GM12878 (cell line): ENCODE measurements around the gene MOCOS. TPM values are rescaled to one million over a fixed set of nuclear protein-coding genes. Genes with fewer than 3 reads are reported as not detected.
A peak's percentile ranks its signal among the peaks of the same experiment; 100 is the strongest.

ENCODE experiments used
- ELK1 ChIP-seq: IDR thresholded peaks from 2 replicates; pipeline ENCODE4 v1.6.1; 2012; ENCODE audit warnings: low read depth, low read length, improper control_type of control experiment
- ESRRA ChIP-seq: IDR thresholded peaks from 2 replicates; pipeline ENCODE4 v1.6.1; 2012; ENCODE audit warnings: mild to moderate bottlenecking, low read length, improper control_type of control experiment
- ETV6 ChIP-seq, 2 experiments: fragments of 450-650 bp in 1 of 2; IDR thresholded peaks in 1 of 2; conservative IDR thresholded peaks in 1 of 2; 2 replicates each; pipeline ENCODE4 v1.6.1; 2014; ENCODE audit warnings: antibody characterized with exemption in 1 of 2, borderline replicate concordance in 1 of 2, low read depth in 1 of 2, mild to moderate bottlenecking in 1 of 2, moderate library complexity in 1 of 2
- LARP7 ChIP-seq: fragments of 450-650 bp; IDR thresholded peaks from 2 replicates; pipeline ENCODE4 v1.6.1; 2017; ENCODE audit warnings: mild to moderate bottlenecking
- MEF2A ChIP-seq: IDR thresholded peaks from 2 replicates; pipeline ENCODE4 v1.6.1; 2011; ENCODE audit warnings: low read depth, mild to moderate bottlenecking, low read length, moderate library complexity; ENCODE audit not compliant: insufficient read depth
- NBN ChIP-seq: fragments of 450-650 bp; IDR thresholded peaks from 2 replicates; pipeline ENCODE4 v1.6.1; 2016
- RELA ChIP-seq: fragments of 450-650 bp; IDR thresholded peaks from 2 replicates; pipeline ENCODE4 v1.8.0; 2014; ENCODE audit warnings: borderline replicate concordance; ENCODE audit not compliant: partially characterized antibody
- SPI1 ChIP-seq: IDR thresholded peaks from 2 replicates; pipeline ENCODE4 v1.6.1; 2011; ENCODE audit warnings: low read depth, mild to moderate bottlenecking, low read length, moderate library complexity, borderline replicate concordance; ENCODE audit not compliant: insufficient read depth
- TCF7 ChIP-seq: IDR thresholded peaks from 2 replicates; pipeline ENCODE4 v1.6.1; 2014; ENCODE audit warnings: antibody characterized with exemption, borderline replicate concordance
- USF1 ChIP-seq: IDR thresholded peaks from 2 replicates; pipeline ENCODE4 v1.6.1; 2011; ENCODE audit warnings: borderline replicate concordance, low read depth, mild to moderate bottlenecking, moderate library complexity, mixed read lengths, low read length; ENCODE audit not compliant: insufficient read depth; ENCODE audit errors: extremely low read length
- polyA plus RNA-seq, 11 experiments: library from polyadenylated mRNA; depleted of rRNA in 4 of 11; unstranded in 6 of 11; stranded (reverse) in 5 of 11; fragments of >200 nt; fragmentation: Nextera tagmentation in 4 of 11; fragmentation: Illumina TruSeq in 1 of 11; extraction: Ambion mirVana in 4 of 11; extraction: Trizol in 1 of 11; gene quantifications; 1 replicate in 1 of 11; 2 replicates in 10 of 11; pipeline versions ENCODE4 v1.2.1 to v1.2.3, GENCODE V29; 2011 to 2016; ENCODE audit warnings: inconsistent platforms in 2 of 11, missing spikeins in 2 of 11, low read depth in 1 of 11
- total RNA-seq, 4 experiments: library from RNA; depleted of rRNA in 3 of 4; stranded (reverse); fragments of >200 nt in 3 of 4; fragmentation: Illumina TruSeq in 1 of 4; extraction: Trizol in 1 of 4; gene quantifications; 2 replicates each; pipeline versions ENCODE4 v1.2.1 to v1.2.3, GENCODE V29; 2013 to 2021
- TF ChIP-seq, protein P1 (sequence below): fragments of 450-650 bp; IDR thresholded peaks from 2 replicates; pipeline ENCODE4 v1.6.1; 2016; ENCODE audit warnings: mild to moderate bottlenecking
- TF ChIP-seq, protein P2 (sequence below): fragments of 450-650 bp; IDR thresholded peaks from 2 replicates; pipeline ENCODE4 v1.6.1; 2017; ENCODE audit warnings: mild to moderate bottlenecking, moderate library complexity

Gene MOCOS
- total and polyA plus RNA-seq, 10 of the 15 experiments (the other 5 are each of a cell fraction or from before 2014, with no cell fraction given) = 0.16 to 0.56 (median 0.33) TPM

DNA sequence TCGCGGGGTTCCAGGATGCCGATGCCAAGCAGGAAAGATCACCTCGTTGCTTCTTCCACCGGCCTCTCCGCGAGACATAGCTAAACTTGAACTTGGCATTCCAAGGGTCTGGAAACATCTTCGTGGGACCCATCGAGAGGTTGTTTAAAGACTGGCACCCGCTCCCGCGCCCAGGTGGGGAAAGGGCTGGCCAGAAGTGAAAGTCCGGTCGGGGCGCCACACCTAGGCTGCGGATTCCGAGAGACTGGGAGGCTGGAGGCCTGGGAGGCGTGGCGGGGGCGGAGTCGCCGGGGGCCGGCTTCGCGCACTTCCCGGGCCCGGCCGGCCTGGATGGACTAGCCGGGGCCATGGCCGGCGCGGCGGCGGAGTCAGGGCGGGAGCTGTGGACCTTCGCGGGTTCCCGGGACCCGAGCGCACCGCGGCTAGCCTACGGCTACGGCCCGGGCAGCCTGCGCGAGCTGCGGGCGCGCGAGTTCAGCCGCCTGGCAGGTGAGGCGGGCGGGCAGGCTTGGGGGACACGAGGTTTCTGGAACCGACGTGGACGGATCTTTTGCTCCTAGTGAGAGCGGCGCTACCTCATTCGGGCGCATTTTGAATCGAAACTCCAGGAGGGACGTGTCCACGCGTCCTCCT lies at the start of gene MOCOS (continued):
- TF ChIP-seq, protein P1, sequence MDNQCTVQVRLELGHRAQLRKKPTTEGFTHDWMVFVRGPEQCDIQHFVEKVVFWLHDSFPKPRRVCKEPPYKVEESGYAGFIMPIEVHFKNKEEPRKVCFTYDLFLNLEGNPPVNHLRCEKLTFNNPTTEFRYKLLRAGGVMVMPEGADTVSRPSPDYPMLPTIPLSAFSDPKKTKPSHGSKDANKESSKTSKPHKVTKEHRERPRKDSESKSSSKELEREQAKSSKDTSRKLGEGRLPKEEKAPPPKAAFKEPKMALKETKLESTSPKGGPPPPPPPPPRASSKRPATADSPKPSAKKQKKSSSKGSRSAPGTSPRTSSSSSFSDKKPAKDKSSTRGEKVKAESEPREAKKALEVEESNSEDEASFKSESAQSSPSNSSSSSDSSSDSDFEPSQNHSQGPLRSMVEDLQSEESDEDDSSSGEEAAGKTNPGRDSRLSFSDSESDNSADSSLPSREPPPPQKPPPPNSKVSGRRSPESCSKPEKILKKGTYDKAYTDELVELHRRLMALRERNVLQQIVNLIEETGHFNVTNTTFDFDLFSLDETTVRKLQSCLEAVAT = no peak
- peak; percentile 66 for TF ChIP-seq LARP7
- TF ChIP-seq SPI1 = no peak
- no peak for TF ChIP-seq USF1
- TF ChIP-seq RELA = peak; percentile 13
- no peak for TF ChIP-seq TCF7
- TF ChIP-seq ETV6 (conservative IDR thresholded peaks at IDR 0.05 in 1 of 2, IDR thresholded peaks at IDR 0.05 in 1 of 2; ENCODE audit: borderline replicate concordance in 1 of 2, low read depth in 1 of 2) = no peak
- no peak for TF ChIP-seq MEF2A
- no peak for TF ChIP-seq NBN
- TF ChIP-seq ESRRA = no peak
- TF ChIP-seq ELK1 = no peak
- TF ChIP-seq, protein P2, sequence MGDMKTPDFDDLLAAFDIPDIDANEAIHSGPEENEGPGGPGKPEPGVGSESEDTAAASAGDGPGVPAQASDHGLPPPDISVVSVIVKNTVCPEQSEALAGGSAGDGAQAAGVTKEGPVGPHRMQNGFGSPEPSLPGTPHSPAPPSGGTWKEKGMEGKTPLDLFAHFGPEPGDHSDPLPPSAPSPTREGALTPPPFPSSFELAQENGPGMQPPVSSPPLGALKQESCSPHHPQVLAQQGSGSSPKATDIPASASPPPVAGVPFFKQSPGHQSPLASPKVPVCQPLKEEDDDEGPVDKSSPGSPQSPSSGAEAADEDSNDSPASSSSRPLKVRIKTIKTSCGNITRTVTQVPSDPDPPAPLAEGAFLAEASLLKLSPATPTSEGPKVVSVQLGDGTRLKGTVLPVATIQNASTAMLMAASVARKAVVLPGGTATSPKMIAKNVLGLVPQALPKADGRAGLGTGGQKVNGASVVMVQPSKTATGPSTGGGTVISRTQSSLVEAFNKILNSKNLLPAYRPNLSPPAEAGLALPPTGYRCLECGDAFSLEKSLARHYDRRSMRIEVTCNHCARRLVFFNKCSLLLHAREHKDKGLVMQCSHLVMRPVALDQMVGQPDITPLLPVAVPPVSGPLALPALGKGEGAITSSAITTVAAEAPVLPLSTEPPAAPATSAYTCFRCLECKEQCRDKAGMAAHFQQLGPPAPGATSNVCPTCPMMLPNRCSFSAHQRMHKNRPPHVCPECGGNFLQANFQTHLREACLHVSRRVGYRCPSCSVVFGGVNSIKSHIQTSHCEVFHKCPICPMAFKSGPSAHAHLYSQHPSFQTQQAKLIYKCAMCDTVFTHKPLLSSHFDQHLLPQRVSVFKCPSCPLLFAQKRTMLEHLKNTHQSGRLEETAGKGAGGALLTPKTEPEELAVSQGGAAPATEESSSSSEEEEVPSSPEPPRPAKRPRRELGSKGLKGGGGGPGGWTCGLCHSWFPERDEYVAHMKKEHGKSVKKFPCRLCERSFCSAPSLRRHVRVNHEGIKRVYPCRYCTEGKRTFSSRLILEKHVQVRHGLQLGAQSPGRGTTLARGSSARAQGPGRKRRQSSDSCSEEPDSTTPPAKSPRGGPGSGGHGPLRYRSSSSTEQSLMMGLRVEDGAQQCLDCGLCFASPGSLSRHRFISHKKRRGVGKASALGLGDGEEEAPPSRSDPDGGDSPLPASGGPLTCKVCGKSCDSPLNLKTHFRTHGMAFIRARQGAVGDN = 0 out of 2 replicates have a peak, but pooled peaks have one; percentile 19
